ENCODE measurements around the gene ZNF778.

The ZNF778 gene

GRCh38 chr16:89281829-89282228 lies 64.3 kb downstream of the ZNF778 start:
- no peak for DNase-seq (ENCODE audit: extremely low read depth, low read depth)
- no peak for TF ChIP-seq CTCF (IDR thresholded peaks at IDR 0.05; ENCODE audit: low read depth, low read length, missing control alignments)
- no peak overlapping the region for H3K4me3 ChIP-seq (replicated peaks; ENCODE audit: low read depth, low read length)

- no peak overlapping the region for H3K4me3 ChIP-seq (replicated peaks; ENCODE audit: low read depth, low read length)
- no peak for TF ChIP-seq CTCF (IDR thresholded peaks at IDR 0.05; ENCODE audit: low read depth, low read length, missing control alignments)
- no peak for DNase-seq (ENCODE audit: extremely low read depth, low read depth)
Measured at GRCh38 chr16:89282523-89282922, 65.0 kb downstream of the ZNF778 start.

- TF ChIP-seq CTCF (IDR thresholded peaks at IDR 0.05; ENCODE audit: low read depth, low read length, missing control alignments) = no peak
- no peak overlapping the region for H3K4me3 ChIP-seq (replicated peaks; ENCODE audit: low read depth, low read length)
- DNase-seq (ENCODE audit: extremely low read depth, low read depth) = no peak
Measured at GRCh38 chr16:89283449-89283848, 65.9 kb downstream of the ZNF778 start.

GRCh38 chr16:89285381-89285780 lies 67.9 kb downstream of the ZNF778 start:
- no peak for DNase-seq (ENCODE audit: extremely low read depth, low read depth)
- no peak overlapping the region for H3K4me3 ChIP-seq (replicated peaks; ENCODE audit: low read depth, low read length)
- TF ChIP-seq CTCF (IDR thresholded peaks at IDR 0.05; ENCODE audit: low read depth, low read length, missing control alignments) = no peak

- no peak for TF ChIP-seq CTCF (IDR thresholded peaks at IDR 0.05; ENCODE audit: low read depth, low read length, missing control alignments)
- H3K4me3 ChIP-seq (replicated peaks; ENCODE audit: low read depth, low read length) = no peak overlapping the region
- no peak for DNase-seq (ENCODE audit: extremely low read depth, low read depth)
Measured at GRCh38 chr16:89286096-89286495, 68.6 kb downstream of the ZNF778 start.
